Chondrocyte (in vitro differentiated cells): ENCODE results near the gene TBC1D8. TPM values are rescaled to one million over a fixed set of nuclear protein-coding genes. Genes with fewer than 3 reads are reported as not detected.

Experiments
- DNase-seq: peaks from one replicate; pipeline ENCODE4 v3.0.0; 2021; ENCODE audit warnings: mixed read lengths, low spot score
- H3K27ac Mint-ChIP-seq: one replicate; pipeline ENCODE4 v1.8.0; 2021; ENCODE audit warnings: mild to moderate bottlenecking, moderate library complexity, mixed read lengths; ENCODE audit not compliant: unreplicated experiment
- H3K27me3 Mint-ChIP-seq: 2 replicates; pipeline ENCODE4 v1.8.0; 2021; ENCODE audit warnings: low read depth, mixed read lengths
- H3K36me3 Mint-ChIP-seq: 2 replicates; pipeline ENCODE4 v1.8.0; 2021; ENCODE audit warnings: low read depth, mixed read lengths
- H3K4me1 Mint-ChIP-seq: 2 replicates; pipeline ENCODE4 v1.8.0; 2021; ENCODE audit warnings: low read depth, mild to moderate bottlenecking, mixed read lengths
- H3K4me3 Mint-ChIP-seq: one replicate; pipeline ENCODE4 v1.8.0; 2021; ENCODE audit warnings: mild to moderate bottlenecking, moderate library complexity, mixed read lengths; ENCODE audit not compliant: unreplicated experiment
- H3K9me3 Mint-ChIP-seq: 2 replicates; pipeline ENCODE4 v1.8.0; 2021; ENCODE audit warnings: low read depth, mixed read lengths
- CTCF ChIP-seq: fragments of 200-600 bp; sonication (generic); IDR thresholded peaks from 2 replicates; pipeline ENCODE4 v1.5.0; 2021; ENCODE audit warnings: antibody characterized with exemption, mild to moderate bottlenecking, moderate library complexity
- total RNA-seq: library from RNA; stranded (reverse); gene quantifications from 3 replicates; pipeline ENCODE4 v1.2.1, GENCODE V29; 2021

The TBC1D8 gene
- total RNA-seq, 1 donor from 2014 or later, result 8.2 TPM

- H3K9me3 Mint-ChIP-seq, result no peaks in the 10 kb centered on the region
- peaks cover 4% of the 10 kb centered on the region for H3K4me1 Mint-ChIP-seq
- no peak overlapping the region for H3K4me3 Mint-ChIP-seq
- no peak overlapping the region for H3K27ac Mint-ChIP-seq
- no peak for TF ChIP-seq CTCF
- H3K27me3 Mint-ChIP-seq, result no peaks in the 10 kb centered on the region
- no peak for DNase-seq
- no peaks in the 10 kb centered on the region for H3K36me3 Mint-ChIP-seq
These were observed 61.0 kb downstream of the TBC1D8 start for GRCh38 chr2:101089942-101090799.

- Mint-ChIP-seq H3K27ac (no peak overlapping the region), H3K27me3 (no peaks in the 10 kb centered on the region), H3K9me3 (no peaks in the 10 kb centered on the region), H3K4me1 (peaks cover 4% of the 10 kb centered on the region), H3K36me3 (no peaks in the 10 kb centered on the region), H3K4me3 (no peak overlapping the region)
- DNase-seq, result no peak
- no peak for TF ChIP-seq CTCF
These were observed 61.8 kb downstream of the TBC1D8 start for GRCh38 chr2:101089419-101089818.

- no peak overlapping the region for H3K27ac Mint-ChIP-seq
- no peak overlapping the region for H3K4me3 Mint-ChIP-seq
- H3K36me3 Mint-ChIP-seq, result no peaks in the 10 kb centered on the region
- DNase-seq, result no peak
- TF ChIP-seq CTCF, result no peak
- no peaks in the 10 kb centered on the region for H3K9me3 Mint-ChIP-seq
- peaks cover 4% of the 10 kb centered on the region for H3K4me1 Mint-ChIP-seq
- no peaks in the 10 kb centered on the region for H3K27me3 Mint-ChIP-seq
These were observed 63.5 kb downstream of the TBC1D8 start for GRCh38 chr2:101087638-101088037.

- TF ChIP-seq CTCF, result no peak
- no peaks in the 10 kb centered on the region for H3K9me3 Mint-ChIP-seq
- H3K27ac Mint-ChIP-seq, result no peak overlapping the region
- H3K36me3 Mint-ChIP-seq, result no peaks in the 10 kb centered on the region
- DNase-seq, result no peak
- peaks cover 4% of the 10 kb centered on the region for H3K4me1 Mint-ChIP-seq
- H3K27me3 Mint-ChIP-seq, result no peaks in the 10 kb centered on the region
- H3K4me3 Mint-ChIP-seq, result no peak overlapping the region
These were observed 67.6 kb downstream of the TBC1D8 start for GRCh38 chr2:101083613-101084012.

GRCh38 chr2:101082998-101083397 is 68.2 kb downstream of the TBC1D8 start:
- Mint-ChIP-seq H3K4me1 (peaks cover 3% of the 10 kb centered on the region), H3K36me3 (no peaks in the 10 kb centered on the region), H3K4me3 (no peak overlapping the region), H3K27ac (no peak overlapping the region), H3K27me3 (no peaks in the 10 kb centered on the region), H3K9me3 (no peaks in the 10 kb centered on the region)
- DNase-seq, result no peak
- no peak for TF ChIP-seq CTCF
